Melanocyte of skin (primary cell): ENCODE results near the gene CHRM4. TPM values are rescaled to one million over a fixed set of nuclear protein-coding genes. Genes with fewer than 3 reads are reported as not detected.

Experiments used
- small RNA-seq, 2 donors: library from RNA; depleted of rRNA; stranded (forward); fragments of <200 nt; gene quantifications; one replicate each; pipeline ENCODE3, GENCODE V24; 2012
- total RNA-seq, 2 donors: library from RNA; depleted of rRNA; stranded (reverse); fragments of >200 nt; gene quantifications; 2 replicates each; pipeline ENCODE4 v1.2.3, GENCODE V29; 2012

Gene CHRM4
- total RNA-seq: under 1 TPM; 0.33 to 0.34 TPM

GRCh38 chr11:46391578-46392420 is at the start of gene CHRM4:
CHRM4 (minus strand) TSS chr11:46391776; CDS start chr11:46386557, 5,219 bp downstream.

GRCh38 chr11:46381048-46381818 is 10.3 kb downstream of the CHRM4 start, which contains the start of gene MDK:
MDK (plus strand) TSS chr11:46381669; CDS start chr11:46382058, 389 bp downstream.

GRCh38 chr11:46346886-46347636 is 44.5 kb downstream of the CHRM4 start, which contains the start of gene DGKZ:
DGKZ (plus strand) TSS chr11:46347463; CDS start chr11:46347660, 197 bp downstream.

Small RNA genes within 50 kb of the gene (small RNA-seq; reads per million reads assigned to genes)
- 0.51 to 0.70 reads per million in 2 donors for gene MIR4688

Other genes starting within 250 kb of the CHRM4 start
- under 1 TPM; under 0.01 to 0.33 TPM for gene CREB3L1, start 114.1 kb downstream of the CHRM4 start, total RNA-seq
- 10 to 100 TPM; 40.3 to 46.3 TPM for gene DGKZ, start 44.3 kb downstream of the CHRM4 start, total RNA-seq
- 10 to 100 TPM in 1 of 2 donors, 1 to 10 TPM in 1; 5.0 to 15.8 TPM for gene MDK, start 10.1 kb downstream of the CHRM4 start, total RNA-seq
- gene AMBRA1, start 202.2 kb upstream of the CHRM4 start, total RNA-seq: 10 to 100 TPM; 42.0 to 47.6 TPM
- 1 to 10 TPM; 5.7 to 7.2 TPM for gene HARBI1, start 225.5 kb upstream of the CHRM4 start, total RNA-seq
- gene ATG13, start 225.8 kb upstream of the CHRM4 start, total RNA-seq: 10 to 100 TPM; 39.3 to 52.3 TPM